Upper lobe of right lung (tissue), 1 donor: ENCODE results near the gene ADAR. TPM values are rescaled to one million over a fixed set of nuclear protein-coding genes. Genes with fewer than 3 reads are reported as not detected.

Experiments
- ATAC-seq: fragments of 200-7000 bp; cut with Tn5 transposase; one replicate; pipeline ENCODE4 v1.9.1; 2020; ENCODE audit warnings: mild to moderate bottlenecking, moderate library complexity
- DNase-seq: peaks from one replicate; pipeline ENCODE4 v3.0.0-alpha.2; 2020
- H3K27ac ChIP-seq: fragments of 200-600 bp; one replicate; pipeline ENCODE4 v1.8.0; 2022
- H3K27me3 ChIP-seq: fragments of 200-600 bp; one replicate; pipeline ENCODE4 v1.8.0; 2022; ENCODE audit warnings: mild to moderate bottlenecking
- H3K36me3 ChIP-seq: fragments of 200-600 bp; one replicate; pipeline ENCODE4 v1.8.0; 2022
- H3K4me1 ChIP-seq: fragments of 200-600 bp; one replicate; pipeline ENCODE4 v1.8.0; 2022
- H3K4me3 ChIP-seq: fragments of 200-600 bp; one replicate; pipeline ENCODE4 v1.8.0; 2022; ENCODE audit warnings: mild to moderate bottlenecking
- H3K9me3 ChIP-seq: fragments of 200-600 bp; one replicate; pipeline ENCODE4 v1.8.0; 2022
- CTCF ChIP-seq: fragments of 200-600 bp; IDR thresholded peaks from one replicate; pipeline ENCODE4 v1.8.0; 2022; ENCODE audit warnings: antibody characterized with exemption
- intact Hi-C: fragments of 100-400 bp; cut with DNase I; formaldehyde crosslinking; loops from one replicate; pipeline ENCODE4 v1.11.0; 2022
- total RNA-seq: library from RNA; stranded (reverse); fragmentation: NEBNext Ultra II Directional; extraction: Animal tissue kit (Norgen Biotek cat#: 25700); gene quantifications from one replicate; pipeline ENCODE4 v1.2.1, GENCODE V29; 2021
- donor health status: DM: no; HTN: yes; CAD: no; lungs with severe emphysema.

ADAR gene
- total RNA-seq, 1 donor from 2014 or later = 205 TPM

GRCh38 chr1:154574716-154575115 lies 33.3 kb downstream of the ADAR start:
- peaks cover 11% of the 10 kb centered on the region for H3K4me1 ChIP-seq
- H3K4me3 ChIP-seq = no peak overlapping the region
- DNase-seq = no peak
- H3K36me3 ChIP-seq = peaks cover 20% of the 10 kb centered on the region
- intact Hi-C loops = no loop called here
- no peak overlapping the region for H3K27ac ChIP-seq
- H3K9me3 ChIP-seq = no peaks in the 10 kb centered on the region
- no peaks in the 10 kb centered on the region for H3K27me3 ChIP-seq
- ATAC-seq = no peak
- TF ChIP-seq CTCF = no peak

GRCh38 chr1:154573168-154573510 lies 34.8 kb downstream of the ADAR start:
- no peak for ATAC-seq
- intact Hi-C loops = no loop called here
- no peak overlapping the region for H3K27ac ChIP-seq
- no peaks in the 10 kb centered on the region for H3K9me3 ChIP-seq
- H3K4me3 ChIP-seq = no peak overlapping the region
- TF ChIP-seq CTCF = no peak
- no peak for DNase-seq
- H3K36me3 ChIP-seq = peaks cover 4% of the 10 kb centered on the region
- H3K27me3 ChIP-seq = no peaks in the 10 kb centered on the region
- peaks cover 8% of the 10 kb centered on the region for H3K4me1 ChIP-seq

GRCh38 chr1:154572468-154573167 lies 35.4 kb downstream of the ADAR start:
- DNase-seq (no peak), ATAC-seq (no peak)
- peaks cover under 1% of the 10 kb centered on the region for H3K27me3 ChIP-seq
- no peaks in the 10 kb centered on the region for H3K9me3 ChIP-seq
- intact Hi-C loops = no loop called here
- peaks cover 2% of the 10 kb centered on the region for H3K4me1 ChIP-seq
- H3K36me3 ChIP-seq = no peaks in the 10 kb centered on the region
- no peak overlapping the region for H3K4me3 ChIP-seq
- TF ChIP-seq CTCF = no peak
- H3K27ac ChIP-seq = no peak overlapping the region

GRCh38 chr1:154571964-154572288 lies 36.1 kb downstream of the ADAR start:
- no peak for ATAC-seq
- H3K9me3 ChIP-seq = no peaks in the 10 kb centered on the region
- no peak overlapping the region for H3K4me3 ChIP-seq
- peaks cover 8% of the 10 kb centered on the region for H3K27me3 ChIP-seq
- no peak for TF ChIP-seq CTCF
- DNase-seq = no peak
- intact Hi-C loops = no loop called here
- no peaks in the 10 kb centered on the region for H3K4me1 ChIP-seq
- no peak overlapping the region for H3K27ac ChIP-seq
- H3K36me3 ChIP-seq = no peaks in the 10 kb centered on the region

- Histone ChIP-seq H3K27ac (no peak overlapping the region), H3K27me3 (peaks cover 11% of the 10 kb centered on the region), H3K9me3 (no peaks in the 10 kb centered on the region), H3K36me3 (no peaks in the 10 kb centered on the region), H3K4me3 (no peak overlapping the region), H3K4me1 (no peaks in the 10 kb centered on the region)
- no peak for TF ChIP-seq CTCF
- ATAC-seq (no peak), DNase-seq (no peak)
- intact Hi-C loops = no loop called here
Observed at GRCh38 chr1:154571244-154571963, 36.6 kb downstream of the ADAR start.
